Spinal cord (tissue), 10 donors: ENCODE data around the gene EXOG. TPM values are rescaled to one million over a fixed set of nuclear protein-coding genes. Genes with fewer than 3 reads are reported as not detected.
A peak's percentile ranks its signal among the peaks of the same experiment; 100 is the strongest.

Experiments used
- DNase-seq, 6 donors: peaks; one replicate each; pipeline versions ENCODE4 v3.0.0 to v3.0.0-alpha.2; 2013 to 2015; ENCODE audit warnings: low spot score in 6 of 6, low read depth in 4 of 6
- H3K27ac ChIP-seq: one replicate; pipeline ENCODE4 v1.5.1; 2013; ENCODE audit warnings: low read depth, low read length, control low read depth
- H3K27me3 ChIP-seq: one replicate; pipeline ENCODE4 v1.6.1; 2013; ENCODE audit warnings: low read length; ENCODE audit not compliant: control insufficient read depth, insufficient read depth
- H3K36me3 ChIP-seq: one replicate; pipeline ENCODE4 v1.6.1; 2013; ENCODE audit warnings: low read length; ENCODE audit not compliant: control insufficient read depth, insufficient read depth
- H3K4me1 ChIP-seq: one replicate; pipeline ENCODE4 v1.6.1; 2013; ENCODE audit warnings: low read length; ENCODE audit not compliant: control insufficient read depth, insufficient read depth
- H3K4me3 ChIP-seq: one replicate; pipeline ENCODE4 v1.5.1; 2013; ENCODE audit warnings: low read depth, low read length, control low read depth
- H3K9me3 ChIP-seq: one replicate; pipeline ENCODE4 v1.6.1; 2013; ENCODE audit warnings: low read length; ENCODE audit not compliant: control insufficient read depth, insufficient read depth
- WGBS: methylation state at CpG from one replicate; pipeline ENCODE4 v1.1.5; 2013; ENCODE audit warnings: missing lambda C conversion rate; ENCODE audit not compliant: insufficient coverage; 5-methylcytosine and 5-hydroxymethylcytosine counted together
- polyA plus RNA-seq, 2 donors: library from polyadenylated mRNA; unstranded; fragments of 120-200 nt; gene quantifications; one replicate each; pipeline ENCODE4 v1.2.1, GENCODE V29; 2013; ENCODE audit not compliant: insufficient read length in 2 of 2
- total RNA-seq, 2 donors: library from RNA; depleted of rRNA in 1 of 2; stranded (reverse); fragments of 120-200 nt in 1 of 2; fragments of >200 nt in 1 of 2; gene quantifications; one replicate each; pipeline versions ENCODE4 v1.2.3 to v1.2.4, GENCODE V29; 2013 to 2014
- donor health status: healthy.

EXOG gene
- total and polyA plus RNA-seq, 4 donors: 13.3 to 24.5 (median 20.0) TPM

GRCh38 chr3:38471260-38471857 lies 24.8 kb upstream of the EXOG start:
- no peak overlapping the region for H3K27ac ChIP-seq
- peaks cover 3% of the 10 kb centered on the region for H3K36me3 ChIP-seq
- H3K4me3 ChIP-seq: no peak overlapping the region
- WGBS: 100% methylated on average over 1 of the region's 3 CpGs
- no peaks in the 10 kb centered on the region for H3K27me3 ChIP-seq
- peaks cover 5% of the 10 kb centered on the region for H3K4me1 ChIP-seq
- peaks cover 12% of the 10 kb centered on the region for H3K9me3 ChIP-seq
- no peak for DNase-seq

- WGBS: 100% methylated on average over 1 of the region's 1 CpG
- Histone ChIP-seq H3K4me1 (peaks cover 5% of the 10 kb centered on the region), H3K27ac (no peak overlapping the region), H3K27me3 (no peaks in the 10 kb centered on the region), H3K36me3 (peaks cover 9% of the 10 kb centered on the region), H3K9me3 (peaks cover 12% of the 10 kb centered on the region), H3K4me3 (no peak overlapping the region)
- no peak for DNase-seq
Observed at GRCh38 chr3:38472342-38472741, 23.8 kb upstream of the EXOG start.

- WGBS: 94% methylated on average over 2 of the region's 2 CpGs
- H3K9me3 ChIP-seq: peaks cover 12% of the 10 kb centered on the region
- no peaks in the 10 kb centered on the region for H3K27me3 ChIP-seq
- peak in 1 of 6 donors; percentile 11 for DNase-seq
- H3K4me3 ChIP-seq: no peak overlapping the region
- peaks cover 17% of the 10 kb centered on the region for H3K36me3 ChIP-seq
- peaks cover 5% of the 10 kb centered on the region for H3K4me1 ChIP-seq
- no peak overlapping the region for H3K27ac ChIP-seq
Observed at GRCh38 chr3:38473229-38473628, 22.9 kb upstream of the EXOG start.

GRCh38 chr3:38474928-38475605 lies 21.1 kb upstream of the EXOG start:
- 91% methylated on average over 7 of the region's 7 CpGs for WGBS
- DNase-seq: no peak
- Histone ChIP-seq H3K27ac (no peak overlapping the region), H3K4me1 (peaks cover 5% of the 10 kb centered on the region), H3K4me3 (no peak overlapping the region), H3K36me3 (peaks cover 34% of the 10 kb centered on the region), H3K9me3 (peaks cover 2% of the 10 kb centered on the region), H3K27me3 (no peaks in the 10 kb centered on the region)

GRCh38 chr3:38475716-38476115 lies 20.4 kb upstream of the EXOG start:
- no peak overlapping the region for H3K4me3 ChIP-seq
- H3K27me3 ChIP-seq: no peaks in the 10 kb centered on the region
- peaks cover 5% of the 10 kb centered on the region for H3K4me1 ChIP-seq
- H3K36me3 ChIP-seq: peaks cover 36% of the 10 kb centered on the region
- H3K9me3 ChIP-seq: no peaks in the 10 kb centered on the region
- H3K27ac ChIP-seq: no peak overlapping the region
- no peak for DNase-seq
- WGBS: 89% methylated on average over 3 of the region's 6 CpGs

GRCh38 chr3:38476157-38476756 lies 19.9 kb upstream of the EXOG start:
- Histone ChIP-seq H3K36me3 (peaks cover 42% of the 10 kb centered on the region), H3K4me3 (no peak overlapping the region), H3K9me3 (no peaks in the 10 kb centered on the region), H3K27me3 (no peaks in the 10 kb centered on the region), H3K4me1 (peaks cover 5% of the 10 kb centered on the region), H3K27ac (no peak overlapping the region)
- 96% methylated on average over 5 of the region's 5 CpGs for WGBS
- DNase-seq: no peak

GRCh38 chr3:38477057-38477820 lies 18.9 kb upstream of the EXOG start:
- DNase-seq: no peak
- WGBS: 94% methylated on average over 16 of the region's 21 CpGs

GRCh38 chr3:38477839-38478450 lies 18.2 kb upstream of the EXOG start:
- Histone ChIP-seq H3K4me3 (no peak overlapping the region), H3K27ac (no peak overlapping the region), H3K9me3 (no peaks in the 10 kb centered on the region), H3K27me3 (no peaks in the 10 kb centered on the region), H3K36me3 (peaks cover 53% of the 10 kb centered on the region), H3K4me1 (peaks cover 5% of the 10 kb centered on the region)
- DNase-seq: no peak
- WGBS: 89% methylated on average over 11 of the region's 15 CpGs

More at GRCh38 chr3:38477057-38477820, 18.9 kb upstream of the EXOG start:
- H3K27ac ChIP-seq: no peak overlapping the region
- H3K4me3 ChIP-seq: no peak overlapping the region
- H3K27me3 ChIP-seq: no peaks in the 10 kb centered on the region
- H3K9me3 ChIP-seq: no peaks in the 10 kb centered on the region
- H3K36me3 ChIP-seq: peaks cover 49% of the 10 kb centered on the region
- peaks cover 5% of the 10 kb centered on the region for H3K4me1 ChIP-seq

- Histone ChIP-seq H3K4me1 (no peaks in the 10 kb centered on the region), H3K4me3 (no peak overlapping the region), H3K36me3 (peaks cover 61% of the 10 kb centered on the region), H3K27me3 (no peaks in the 10 kb centered on the region), H3K9me3 (no peaks in the 10 kb centered on the region), H3K27ac (no peak overlapping the region)
- DNase-seq: no peak
- WGBS: 96% methylated on average over 9 of the region's 9 CpGs
Observed at GRCh38 chr3:38478901-38479300, 17.2 kb upstream of the EXOG start.
